WTC11 (cell line): ENCODE results near the gene RAP1GDS1.

ENCODE experiments used
- ATF3 ChIP-seq: sonication (generic); formaldehyde crosslinking; conservative IDR thresholded peaks from 2 replicates; pipeline ENCODE4 v1.8.1; 2022; ENCODE audit warnings: mild to moderate bottlenecking, missing genetic modification reagents
- TF ChIP-seq, protein P1 (sequence below): sonication (generic); formaldehyde crosslinking; IDR thresholded peaks from 2 replicates; pipeline ENCODE4 v1.8.0; 2022; ENCODE audit warnings: mild to moderate bottlenecking, missing genetic modification reagents
- TF ChIP-seq, protein P2 (sequence below): fragments of 200-600 bp; IDR thresholded peaks from 2 replicates; pipeline ENCODE4 v1.8.0; 2022; ENCODE audit warnings: antibody characterized with exemption

DNA sequence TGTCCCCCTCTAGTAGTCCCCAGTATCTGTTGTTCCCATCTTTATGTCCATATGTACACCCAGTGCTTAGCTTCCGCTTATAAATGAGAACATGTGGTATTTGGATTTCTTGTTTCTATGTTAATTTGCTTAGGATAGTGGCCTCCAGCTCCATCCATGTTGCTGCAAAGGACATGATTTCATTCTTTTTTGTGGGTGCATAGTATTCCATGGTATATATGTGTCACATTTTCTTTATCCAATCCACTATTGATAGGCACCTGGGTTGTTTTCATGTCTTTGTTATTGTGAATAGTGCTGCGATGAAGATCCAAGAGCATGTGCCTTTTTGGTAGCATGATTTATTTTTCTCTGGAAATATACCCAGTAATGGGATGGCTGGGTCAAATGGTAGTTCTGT lies 6.3 kb downstream of the RAP1GDS1 start:
- TF ChIP-seq, protein P1, sequence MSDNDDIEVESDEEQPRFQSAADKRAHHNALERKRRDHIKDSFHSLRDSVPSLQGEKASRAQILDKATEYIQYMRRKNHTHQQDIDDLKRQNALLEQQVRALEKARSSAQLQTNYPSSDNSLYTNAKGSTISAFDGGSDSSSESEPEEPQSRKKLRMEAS (CRISPR knock-in tag) = no peak
- TF ChIP-seq, protein P2, sequence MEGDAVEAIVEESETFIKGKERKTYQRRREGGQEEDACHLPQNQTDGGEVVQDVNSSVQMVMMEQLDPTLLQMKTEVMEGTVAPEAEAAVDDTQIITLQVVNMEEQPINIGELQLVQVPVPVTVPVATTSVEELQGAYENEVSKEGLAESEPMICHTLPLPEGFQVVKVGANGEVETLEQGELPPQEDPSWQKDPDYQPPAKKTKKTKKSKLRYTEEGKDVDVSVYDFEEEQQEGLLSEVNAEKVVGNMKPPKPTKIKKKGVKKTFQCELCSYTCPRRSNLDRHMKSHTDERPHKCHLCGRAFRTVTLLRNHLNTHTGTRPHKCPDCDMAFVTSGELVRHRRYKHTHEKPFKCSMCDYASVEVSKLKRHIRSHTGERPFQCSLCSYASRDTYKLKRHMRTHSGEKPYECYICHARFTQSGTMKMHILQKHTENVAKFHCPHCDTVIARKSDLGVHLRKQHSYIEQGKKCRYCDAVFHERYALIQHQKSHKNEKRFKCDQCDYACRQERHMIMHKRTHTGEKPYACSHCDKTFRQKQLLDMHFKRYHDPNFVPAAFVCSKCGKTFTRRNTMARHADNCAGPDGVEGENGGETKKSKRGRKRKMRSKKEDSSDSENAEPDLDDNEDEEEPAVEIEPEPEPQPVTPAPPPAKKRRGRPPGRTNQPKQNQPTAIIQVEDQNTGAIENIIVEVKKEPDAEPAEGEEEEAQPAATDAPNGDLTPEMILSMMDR = no peak
- TF ChIP-seq ATF3 (CRISPR knock-in tag) = no peak
